HG03558 (cell line): ENCODE measurements around the gene N4BP2L2.
A peak's percentile ranks its signal among the peaks of the same experiment; 100 is the strongest.

Experiments used
- ATAC-seq: cut with Tn5 transposase; IDR thresholded peaks from one replicate; pipeline ENCODE4 v1.9.1; 2021; ENCODE audit warnings: moderate number of reproducible peaks; ENCODE audit not compliant: unreplicated experiment; ENCODE audit errors: extremely low read depth

The N4BP2L2 gene

GRCh38 chr13:32535115-32535514 lies 3.5 kb downstream of the N4BP2L2 start:
- no peak for ATAC-seq

DNA sequence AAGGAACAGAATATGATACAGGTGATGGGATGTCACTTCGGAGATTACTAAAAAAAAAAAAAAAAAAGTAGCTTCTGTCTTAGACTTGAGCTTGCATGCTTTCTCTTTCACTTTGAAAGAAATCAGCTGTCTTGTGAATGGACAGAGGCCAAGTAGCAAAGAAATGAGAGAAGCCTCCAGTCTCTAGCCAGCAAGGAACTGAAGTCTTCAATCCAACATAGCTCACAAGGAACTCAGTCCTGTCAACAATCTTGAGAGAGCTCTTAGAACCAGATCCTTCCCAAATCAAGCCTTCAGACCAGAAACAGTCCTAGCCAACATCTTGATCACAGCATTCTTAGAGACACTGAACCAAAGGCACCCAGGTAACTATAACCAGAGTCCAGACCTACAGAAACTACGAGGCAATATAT lies 7.7 kb downstream of the N4BP2L2 start:
- peak; percentile 45 for ATAC-seq

GRCh38 chr13:32528358-32528757 lies 10.2 kb downstream of the N4BP2L2 start:
- ATAC-seq: no peak

- no peak for ATAC-seq
Measured at GRCh38 chr13:32527151-32527550, 11.4 kb downstream of the N4BP2L2 start.

DNA sequence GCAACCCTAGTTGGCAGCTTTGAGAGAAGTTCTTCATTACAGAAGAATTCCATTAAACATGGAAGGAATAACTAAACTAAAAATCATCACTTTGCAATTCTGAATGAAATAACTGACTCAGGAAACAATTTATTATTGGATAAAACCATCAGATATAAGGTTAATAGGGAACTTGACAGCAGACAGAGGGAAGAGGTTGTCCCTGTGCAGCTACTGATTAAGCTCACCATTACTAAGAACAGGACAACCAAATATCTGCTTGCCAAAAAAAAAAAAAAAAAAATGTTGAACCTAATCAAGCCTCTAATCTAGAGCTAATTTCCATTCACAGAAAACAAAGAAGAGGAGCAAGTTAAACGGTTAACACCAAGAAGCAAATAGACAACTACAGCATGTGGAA lies 12.8 kb downstream of the N4BP2L2 start:
- no peak for ATAC-seq

DNA sequence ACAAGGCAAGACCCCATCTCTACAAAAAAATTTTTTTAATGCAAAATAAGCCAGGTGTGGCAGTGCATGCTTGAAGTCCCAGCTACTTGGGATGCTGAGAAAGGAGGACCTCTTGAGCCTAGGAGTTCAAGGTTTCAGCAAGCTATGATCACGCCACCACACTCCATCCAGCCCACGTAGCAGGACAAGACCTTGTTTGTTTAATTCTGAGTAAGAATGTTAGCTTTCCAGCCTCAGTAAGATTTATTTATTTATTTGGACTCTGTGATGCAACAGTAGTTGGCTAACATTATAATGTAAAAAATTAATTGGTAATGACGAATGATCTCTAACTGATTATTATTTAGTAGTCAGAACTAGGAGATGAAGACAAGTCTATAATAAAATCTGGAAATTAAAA lies 23.3 kb downstream of the N4BP2L2 start:
- ATAC-seq: no peak

DNA sequence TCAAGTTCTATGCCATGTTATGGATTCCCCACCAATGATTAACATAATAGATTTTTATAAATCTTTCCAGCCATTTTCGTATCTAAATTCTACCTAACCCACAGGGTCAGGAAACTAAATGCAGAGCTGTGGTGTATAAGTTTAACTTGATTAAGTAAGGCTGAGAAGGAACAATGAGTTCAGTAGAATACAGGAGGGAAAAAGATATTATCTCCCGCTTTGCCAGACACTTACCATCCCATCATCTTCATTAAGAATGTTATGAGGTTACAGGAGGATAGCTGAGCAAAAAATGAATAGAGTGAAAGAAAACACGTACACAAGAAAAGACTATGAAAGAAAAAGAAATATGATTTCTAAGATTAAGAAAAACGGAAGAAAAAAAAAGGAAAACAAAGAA lies 27.1 kb downstream of the N4BP2L2 start:
- no peak for ATAC-seq

DNA sequence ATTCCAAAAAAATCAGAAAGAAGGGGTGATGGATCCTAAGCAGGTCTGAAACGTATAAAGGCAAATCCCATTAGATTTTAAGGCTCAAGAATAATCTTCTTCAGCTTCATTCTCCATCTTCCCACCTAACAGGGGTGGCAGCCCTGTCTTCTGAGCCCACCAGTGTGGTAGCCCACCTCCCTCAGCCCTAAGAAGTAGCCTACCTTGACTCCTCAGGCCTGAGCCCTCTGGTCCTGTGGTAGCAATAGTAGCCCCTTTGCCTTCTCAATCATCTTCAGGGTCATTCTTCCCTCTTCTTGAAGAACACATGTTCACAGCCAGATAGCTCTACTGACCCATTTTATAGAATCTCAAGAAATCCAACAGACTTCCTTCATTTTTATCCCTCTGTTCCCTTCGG lies 33.7 kb downstream of the N4BP2L2 start:
- ATAC-seq: no peak

- ATAC-seq: no peak
Measured at GRCh38 chr13:32504263-32504662, 34.3 kb downstream of the N4BP2L2 start.

GRCh38 chr13:32503727-32504126 lies 34.9 kb downstream of the N4BP2L2 start:
- no peak for ATAC-seq

GRCh38 chr13:32501064-32501463 lies 37.5 kb downstream of the N4BP2L2 start:
- ATAC-seq: no peak

- ATAC-seq: no peak
Measured at GRCh38 chr13:32499538-32500210, 38.9 kb downstream of the N4BP2L2 start.

DNA sequence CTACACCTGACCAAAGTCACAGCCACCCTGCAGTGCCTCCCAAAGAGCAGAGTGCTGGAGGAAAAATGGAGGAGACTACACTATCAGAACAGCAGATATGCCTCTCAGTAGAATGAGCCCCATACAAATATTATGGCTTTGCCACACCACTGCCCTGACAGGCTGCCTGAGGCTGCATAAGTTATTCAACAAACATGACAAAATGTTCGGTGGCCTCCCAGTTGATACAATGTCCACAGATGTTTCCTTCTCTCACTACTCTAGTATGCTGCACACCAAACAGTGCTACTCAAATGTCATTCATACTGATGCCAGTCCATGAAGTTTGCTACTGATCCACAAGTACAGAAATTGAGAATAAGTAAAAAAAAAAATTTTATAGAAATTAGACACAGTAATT lies 41.0 kb downstream of the N4BP2L2 start:
- no peak for ATAC-seq

DNA sequence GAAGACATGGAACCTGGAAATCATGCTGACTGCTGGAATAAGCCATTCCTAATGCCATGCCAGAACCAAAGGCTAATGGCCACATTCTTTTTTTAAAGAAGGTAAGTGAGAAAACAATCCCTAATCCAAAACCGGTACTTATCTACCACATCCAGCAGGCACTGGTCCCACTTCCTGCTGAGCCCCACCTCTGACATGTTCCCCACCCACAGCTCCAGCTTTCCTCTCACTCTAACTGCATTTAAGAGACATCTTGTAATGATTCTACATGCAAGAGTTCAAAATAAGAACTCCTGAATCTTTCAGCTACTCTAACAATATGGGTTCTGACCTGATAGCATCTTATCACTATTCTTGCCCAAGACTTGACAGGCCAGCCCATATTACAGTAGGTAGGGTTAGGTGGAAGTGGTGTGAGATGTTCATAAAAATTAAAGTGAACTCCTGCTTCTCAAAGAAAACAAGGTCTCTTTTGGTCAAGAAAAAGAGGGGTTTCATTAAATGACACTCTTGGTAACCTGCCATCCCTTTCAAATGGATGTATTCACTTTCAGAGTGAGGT lies 41.9 kb downstream of the N4BP2L2 start:
- ATAC-seq: no peak

- no peak for ATAC-seq
Measured at GRCh38 chr13:32495841-32496240, 42.8 kb downstream of the N4BP2L2 start.

DNA sequence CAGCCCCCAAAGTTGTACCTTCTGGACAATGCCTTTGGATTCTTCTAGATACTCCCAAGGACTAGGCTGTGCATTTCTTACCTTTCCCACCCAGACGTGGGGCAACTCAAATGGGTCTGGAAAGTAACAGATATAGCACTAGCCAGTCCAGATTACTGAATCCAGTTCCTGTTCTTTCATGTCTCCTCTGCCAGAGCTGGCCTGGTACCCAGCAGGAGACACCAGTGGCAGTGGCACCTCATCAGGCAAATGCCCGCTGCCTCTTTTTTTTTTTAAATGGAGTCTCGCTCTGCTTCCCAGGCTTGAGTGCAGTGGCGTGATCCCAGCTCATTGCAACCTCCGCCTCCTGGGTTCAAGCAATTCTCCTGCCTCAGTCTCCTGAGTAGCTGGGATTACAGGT lies 43.2 kb downstream of the N4BP2L2 start:
- no peak for ATAC-seq

GRCh38 chr13:32491028-32491427 lies 47.6 kb downstream of the N4BP2L2 start:
- no peak for ATAC-seq

DNA sequence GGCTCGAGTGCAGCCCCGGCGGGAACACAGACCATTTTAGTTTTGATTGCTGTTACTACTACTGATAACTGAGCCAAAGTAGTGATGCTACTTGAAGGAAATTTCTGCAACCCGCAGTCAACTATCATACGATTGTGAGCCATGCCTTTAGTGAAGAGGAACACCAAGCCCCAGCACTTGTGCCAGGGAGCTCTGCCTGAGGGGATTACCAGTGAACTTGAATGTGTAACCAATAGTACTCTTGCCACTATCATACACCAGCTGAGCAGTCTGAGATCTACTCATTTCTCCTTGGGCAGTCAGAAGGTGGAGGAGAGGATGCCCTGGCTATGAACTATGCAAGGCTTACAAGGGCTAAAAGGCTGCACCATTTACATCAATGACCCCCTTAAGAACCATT lies 61.7 kb downstream of the N4BP2L2 start:
- ATAC-seq: no peak

DNA sequence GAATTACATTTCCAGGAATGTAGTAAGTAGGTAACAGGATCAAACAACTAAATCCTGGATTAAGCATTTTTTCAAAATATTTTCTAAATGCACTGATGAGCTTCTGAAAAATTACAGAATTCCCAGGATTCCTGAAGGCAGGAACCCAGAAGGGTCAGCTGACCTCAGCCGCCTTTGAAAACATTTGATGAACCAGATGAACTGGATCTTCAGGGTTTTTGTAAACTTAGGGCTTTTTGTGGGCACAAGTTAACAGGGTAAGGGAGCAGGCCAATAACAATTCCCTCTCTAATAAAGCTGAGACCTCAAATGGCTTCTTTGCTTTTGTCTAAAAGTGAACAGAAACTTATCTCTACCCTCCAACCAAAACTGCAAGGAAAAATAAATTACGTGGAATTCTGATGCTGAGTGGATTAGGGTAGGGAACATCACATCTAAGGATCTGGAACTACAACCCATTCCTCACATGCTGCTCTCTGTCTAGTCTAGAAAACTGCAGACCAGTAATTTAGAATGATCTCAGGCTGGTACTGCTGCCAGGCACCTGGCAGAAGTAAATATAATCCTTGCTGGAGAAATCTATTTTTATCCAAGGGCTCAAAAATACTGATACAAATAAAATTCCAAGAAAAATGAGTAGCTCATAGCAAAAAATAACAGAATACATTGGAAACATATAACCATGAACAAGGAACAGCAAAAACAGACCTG lies 62.4 kb downstream of the N4BP2L2 start:
- ATAC-seq: no peak

DNA sequence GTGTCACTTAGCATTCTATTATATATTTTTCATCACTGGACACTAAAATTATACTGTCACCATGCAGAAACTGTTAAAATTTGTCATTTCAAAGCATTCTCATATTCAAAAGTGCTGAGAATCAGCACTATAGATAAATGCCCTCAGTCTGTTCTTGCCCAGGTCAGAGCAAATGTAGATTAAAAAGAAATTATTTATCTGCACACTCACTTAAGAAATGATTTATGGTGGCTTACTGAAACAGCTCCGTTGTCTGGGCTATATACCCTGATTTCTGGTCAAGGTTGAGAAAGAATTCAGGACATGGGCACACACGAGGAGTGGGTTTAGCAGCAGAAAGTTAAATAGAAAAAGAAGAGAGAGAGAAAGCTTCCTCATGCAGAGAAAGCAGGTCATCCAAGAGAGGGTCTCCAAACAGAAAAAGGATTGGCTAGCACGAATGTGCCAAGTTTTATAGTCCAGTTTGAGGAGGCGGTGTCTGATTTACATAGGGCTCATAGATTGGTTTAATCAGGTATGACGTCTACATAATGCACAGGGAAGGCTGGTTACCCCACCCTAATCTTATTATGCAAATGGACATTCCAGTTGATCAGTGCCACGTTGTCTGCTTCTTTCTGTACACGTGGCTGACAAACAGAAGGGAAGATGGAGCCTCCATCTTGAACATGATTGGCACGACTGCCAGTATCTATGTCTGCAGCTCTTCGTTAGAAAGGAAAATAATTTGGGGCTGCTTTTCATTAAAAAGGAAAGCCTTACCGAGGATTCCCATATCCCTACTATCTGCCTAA lies 63.4 kb downstream of the N4BP2L2 start:
- no peak for ATAC-seq

- no peak for ATAC-seq
Measured at GRCh38 chr13:32473650-32474049, 64.9 kb downstream of the N4BP2L2 start.
